ENCODE data around the gene PARD3. TPM values are rescaled to one million over a fixed set of nuclear protein-coding genes. Genes with fewer than 3 reads are reported as not detected.

The PARD3 gene
- total RNA-seq, 1 experiment from 2014 or later: 51.8 TPM

DNA sequence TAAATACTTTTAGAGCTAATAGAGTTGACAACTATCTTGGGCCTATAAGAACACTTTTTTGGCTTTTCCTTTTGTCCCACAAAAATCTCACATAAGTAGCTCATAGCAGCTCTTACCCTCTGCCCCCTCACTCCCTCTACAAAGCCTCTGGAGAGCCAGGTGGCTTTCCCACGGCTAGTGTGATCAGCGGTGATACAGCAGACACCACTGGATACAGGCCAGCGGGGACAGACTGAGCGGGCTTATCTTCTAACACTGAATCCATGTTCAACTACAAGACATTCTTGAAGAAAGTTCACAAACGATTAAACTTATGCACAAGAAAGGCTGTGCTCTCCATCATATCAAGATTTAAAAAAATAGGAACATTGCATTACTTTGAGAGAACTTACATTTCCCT is 377.2 kb downstream of the PARD3 start:
- ChIA-PET CTCF (no interaction called here), POLR2A (no interaction called here)
- ATAC-seq (peak; percentile 69), DNase-seq (ENCODE audit: low spot score) (no peak)
- Mint-ChIP-seq H3K36me3 (no peaks in the 10 kb centered on the region), H3K4me1 (peaks cover 41% of the 10 kb centered on the region), H3K4me3 (no peak overlapping the region), H3K9me3 (no peaks in the 10 kb centered on the region), H3K27me3 (ENCODE audit: low read depth) (no peaks in the 10 kb centered on the region), H3K27ac (no peak overlapping the region)
- TF ChIP-seq ZNF263 (CRISPR knock-in tag; IDR thresholded peaks at IDR 0.05; ENCODE audit: low read depth) (no peak), GTF2I (CRISPR knock-in tag; conservative IDR thresholded peaks at IDR 0.05) (no peak), ZNF138 (CRISPR knock-in tag; conservative IDR thresholded peaks at IDR 0.05) (no peak), SOX15 (CRISPR knock-in tag; IDR thresholded peaks at IDR 0.05) (no peak)
- TF ChIP-seq, protein P1, sequence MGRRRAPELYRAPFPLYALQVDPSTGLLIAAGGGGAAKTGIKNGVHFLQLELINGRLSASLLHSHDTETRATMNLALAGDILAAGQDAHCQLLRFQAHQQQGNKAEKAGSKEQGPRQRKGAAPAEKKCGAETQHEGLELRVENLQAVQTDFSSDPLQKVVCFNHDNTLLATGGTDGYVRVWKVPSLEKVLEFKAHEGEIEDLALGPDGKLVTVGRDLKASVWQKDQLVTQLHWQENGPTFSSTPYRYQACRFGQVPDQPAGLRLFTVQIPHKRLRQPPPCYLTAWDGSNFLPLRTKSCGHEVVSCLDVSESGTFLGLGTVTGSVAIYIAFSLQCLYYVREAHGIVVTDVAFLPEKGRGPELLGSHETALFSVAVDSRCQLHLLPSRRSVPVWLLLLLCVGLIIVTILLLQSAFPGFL (CRISPR knock-in tag; IDR thresholded peaks at IDR 0.05; ENCODE audit: borderline replicate concordance): no peak
- TF ChIP-seq, protein P2, sequence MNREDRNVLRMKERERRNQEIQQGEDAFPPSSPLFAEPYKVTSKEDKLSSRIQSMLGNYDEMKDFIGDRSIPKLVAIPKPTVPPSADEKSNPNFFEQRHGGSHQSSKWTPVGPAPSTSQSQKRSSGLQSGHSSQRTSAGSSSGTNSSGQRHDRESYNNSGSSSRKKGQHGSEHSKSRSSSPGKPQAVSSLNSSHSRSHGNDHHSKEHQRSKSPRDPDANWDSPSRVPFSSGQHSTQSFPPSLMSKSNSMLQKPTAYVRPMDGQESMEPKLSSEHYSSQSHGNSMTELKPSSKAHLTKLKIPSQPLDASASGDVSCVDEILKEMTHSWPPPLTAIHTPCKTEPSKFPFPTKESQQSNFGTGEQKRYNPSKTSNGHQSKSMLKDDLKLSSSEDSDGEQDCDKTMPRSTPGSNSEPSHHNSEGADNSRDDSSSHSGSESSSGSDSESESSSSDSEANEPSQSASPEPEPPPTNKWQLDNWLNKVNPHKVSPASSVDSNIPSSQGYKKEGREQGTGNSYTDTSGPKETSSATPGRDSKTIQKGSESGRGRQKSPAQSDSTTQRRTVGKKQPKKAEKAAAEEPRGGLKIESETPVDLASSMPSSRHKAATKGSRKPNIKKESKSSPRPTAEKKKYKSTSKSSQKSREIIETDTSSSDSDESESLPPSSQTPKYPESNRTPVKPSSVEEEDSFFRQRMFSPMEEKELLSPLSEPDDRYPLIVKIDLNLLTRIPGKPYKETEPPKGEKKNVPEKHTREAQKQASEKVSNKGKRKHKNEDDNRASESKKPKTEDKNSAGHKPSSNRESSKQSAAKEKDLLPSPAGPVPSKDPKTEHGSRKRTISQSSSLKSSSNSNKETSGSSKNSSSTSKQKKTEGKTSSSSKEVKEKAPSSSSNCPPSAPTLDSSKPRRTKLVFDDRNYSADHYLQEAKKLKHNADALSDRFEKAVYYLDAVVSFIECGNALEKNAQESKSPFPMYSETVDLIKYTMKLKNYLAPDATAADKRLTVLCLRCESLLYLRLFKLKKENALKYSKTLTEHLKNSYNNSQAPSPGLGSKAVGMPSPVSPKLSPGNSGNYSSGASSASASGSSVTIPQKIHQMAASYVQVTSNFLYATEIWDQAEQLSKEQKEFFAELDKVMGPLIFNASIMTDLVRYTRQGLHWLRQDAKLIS (CRISPR knock-in tag; IDR thresholded peaks at IDR 0.05; ENCODE audit: borderline replicate concordance): no peak
- TF ChIP-seq, protein P3, sequence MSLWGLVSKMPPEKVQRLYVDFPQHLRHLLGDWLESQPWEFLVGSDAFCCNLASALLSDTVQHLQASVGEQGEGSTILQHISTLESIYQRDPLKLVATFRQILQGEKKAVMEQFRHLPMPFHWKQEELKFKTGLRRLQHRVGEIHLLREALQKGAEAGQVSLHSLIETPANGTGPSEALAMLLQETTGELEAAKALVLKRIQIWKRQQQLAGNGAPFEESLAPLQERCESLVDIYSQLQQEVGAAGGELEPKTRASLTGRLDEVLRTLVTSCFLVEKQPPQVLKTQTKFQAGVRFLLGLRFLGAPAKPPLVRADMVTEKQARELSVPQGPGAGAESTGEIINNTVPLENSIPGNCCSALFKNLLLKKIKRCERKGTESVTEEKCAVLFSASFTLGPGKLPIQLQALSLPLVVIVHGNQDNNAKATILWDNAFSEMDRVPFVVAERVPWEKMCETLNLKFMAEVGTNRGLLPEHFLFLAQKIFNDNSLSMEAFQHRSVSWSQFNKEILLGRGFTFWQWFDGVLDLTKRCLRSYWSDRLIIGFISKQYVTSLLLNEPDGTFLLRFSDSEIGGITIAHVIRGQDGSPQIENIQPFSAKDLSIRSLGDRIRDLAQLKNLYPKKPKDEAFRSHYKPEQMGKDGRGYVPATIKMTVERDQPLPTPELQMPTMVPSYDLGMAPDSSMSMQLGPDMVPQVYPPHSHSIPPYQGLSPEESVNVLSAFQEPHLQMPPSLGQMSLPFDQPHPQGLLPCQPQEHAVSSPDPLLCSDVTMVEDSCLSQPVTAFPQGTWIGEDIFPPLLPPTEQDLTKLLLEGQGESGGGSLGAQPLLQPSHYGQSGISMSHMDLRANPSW (CRISPR knock-in tag; conservative IDR thresholded peaks at IDR 0.05; ENCODE audit: low read depth): no peak
- TF ChIP-seq, protein P4, sequence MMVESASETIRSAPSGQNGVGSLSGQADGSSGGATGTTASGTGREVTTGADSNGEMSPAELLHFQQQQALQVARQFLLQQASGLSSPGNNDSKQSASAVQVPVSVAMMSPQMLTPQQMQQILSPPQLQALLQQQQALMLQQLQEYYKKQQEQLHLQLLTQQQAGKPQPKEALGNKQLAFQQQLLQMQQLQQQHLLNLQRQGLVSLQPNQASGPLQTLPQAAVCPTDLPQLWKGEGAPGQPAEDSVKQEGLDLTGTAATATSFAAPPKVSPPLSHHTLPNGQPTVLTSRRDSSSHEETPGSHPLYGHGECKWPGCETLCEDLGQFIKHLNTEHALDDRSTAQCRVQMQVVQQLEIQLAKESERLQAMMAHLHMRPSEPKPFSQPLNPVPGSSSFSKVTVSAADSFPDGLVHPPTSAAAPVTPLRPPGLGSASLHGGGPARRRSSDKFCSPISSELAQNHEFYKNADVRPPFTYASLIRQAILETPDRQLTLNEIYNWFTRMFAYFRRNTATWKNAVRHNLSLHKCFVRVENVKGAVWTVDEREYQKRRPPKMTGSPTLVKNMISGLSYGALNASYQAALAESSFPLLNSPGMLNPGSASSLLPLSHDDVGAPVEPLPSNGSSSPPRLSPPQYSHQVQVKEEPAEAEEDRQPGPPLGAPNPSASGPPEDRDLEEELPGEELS (CRISPR knock-in tag; IDR thresholded peaks at IDR 0.05): no peak

DNA sequence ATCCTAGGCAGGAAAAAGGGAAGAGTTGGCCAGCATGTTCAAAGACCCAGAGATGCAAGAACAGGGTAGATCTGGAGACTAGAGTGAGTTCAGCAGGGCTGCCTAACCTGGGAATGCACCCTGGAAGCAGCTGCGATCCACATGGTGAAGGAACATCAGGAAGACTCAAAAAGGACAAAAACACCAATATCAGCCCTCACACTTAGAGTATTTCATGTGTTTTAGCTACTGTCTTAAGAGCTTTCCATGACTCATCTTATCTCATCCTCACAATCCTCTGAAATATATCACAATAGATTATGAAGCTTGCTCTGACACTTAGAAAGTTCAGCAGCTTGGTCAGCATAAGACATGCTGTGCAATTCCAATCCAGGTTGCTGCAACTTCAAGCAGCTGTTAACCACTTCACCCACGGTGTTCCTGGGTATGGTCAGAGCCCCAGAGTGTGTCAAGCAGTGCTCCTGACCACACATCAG is 380.9 kb downstream of the PARD3 start:
- H3K9me3 Mint-ChIP-seq: no peaks in the 10 kb centered on the region
- peaks cover 61% of the 10 kb centered on the region for H3K4me1 Mint-ChIP-seq
- DNase-seq (ENCODE audit: low spot score) (no peak), ATAC-seq (no peak)
- ChIA-PET CTCF (interaction anchor here (1.2 kb wide), 1 partner anchor 204 kb away, joined by 4 read pairs; no protein-coding TSS in a partner anchor), POLR2A (no interaction called here)
- H3K27me3 Mint-ChIP-seq (ENCODE audit: low read depth): no peaks in the 10 kb centered on the region
- H3K36me3 Mint-ChIP-seq: no peaks in the 10 kb centered on the region; the same call in 1 of the 2 replicates
- H3K27ac Mint-ChIP-seq: peak overlapping the region; percentile 29
- H3K4me3 Mint-ChIP-seq: no peak overlapping the region
- TF ChIP-seq, protein P5, sequence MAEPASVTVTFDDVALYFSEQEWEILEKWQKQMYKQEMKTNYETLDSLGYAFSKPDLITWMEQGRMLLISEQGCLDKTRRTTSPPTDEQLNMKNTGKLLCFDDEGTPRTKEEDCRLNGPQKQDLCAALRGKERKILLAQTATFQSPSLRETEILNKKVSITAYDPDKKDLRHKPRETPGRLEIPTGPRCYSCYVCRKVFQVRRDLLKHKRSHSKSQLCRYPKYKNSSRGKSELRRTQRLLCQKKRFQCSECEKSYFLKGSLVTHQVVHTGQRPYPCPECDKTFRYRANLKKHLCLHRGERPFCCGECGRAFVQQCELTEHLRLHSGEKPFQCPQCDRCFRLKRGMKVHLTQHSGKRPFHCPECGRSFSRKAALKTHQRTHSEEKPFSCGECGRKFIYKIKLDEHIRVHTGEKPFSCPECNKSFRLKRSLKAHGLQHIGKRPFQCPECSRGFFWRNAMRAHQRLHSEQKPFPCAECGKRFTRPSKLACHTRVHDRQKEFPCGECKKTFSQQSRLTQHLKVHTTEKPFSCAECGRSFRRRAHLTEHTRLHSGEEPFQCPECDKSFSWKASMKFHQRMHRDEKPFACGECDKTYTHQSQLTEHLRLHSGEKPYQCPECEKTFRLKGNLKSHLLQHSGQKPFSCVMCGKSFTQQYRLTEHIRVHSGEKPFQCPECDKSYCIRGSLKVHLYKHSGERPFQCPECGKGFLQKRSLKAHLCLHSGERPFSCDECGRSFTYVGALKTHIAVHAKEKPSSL (CRISPR knock-in tag; conservative IDR thresholded peaks at IDR 0.05): no peak
- TF ChIP-seq, protein P6, sequence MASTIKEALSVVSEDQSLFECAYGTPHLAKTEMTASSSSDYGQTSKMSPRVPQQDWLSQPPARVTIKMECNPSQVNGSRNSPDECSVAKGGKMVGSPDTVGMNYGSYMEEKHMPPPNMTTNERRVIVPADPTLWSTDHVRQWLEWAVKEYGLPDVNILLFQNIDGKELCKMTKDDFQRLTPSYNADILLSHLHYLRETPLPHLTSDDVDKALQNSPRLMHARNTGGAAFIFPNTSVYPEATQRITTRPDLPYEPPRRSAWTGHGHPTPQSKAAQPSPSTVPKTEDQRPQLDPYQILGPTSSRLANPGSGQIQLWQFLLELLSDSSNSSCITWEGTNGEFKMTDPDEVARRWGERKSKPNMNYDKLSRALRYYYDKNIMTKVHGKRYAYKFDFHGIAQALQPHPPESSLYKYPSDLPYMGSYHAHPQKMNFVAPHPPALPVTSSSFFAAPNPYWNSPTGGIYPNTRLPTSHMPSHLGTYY (CRISPR knock-in tag; IDR thresholded peaks at IDR 0.05): no peak
- TF ChIP-seq ZNF423 (CRISPR knock-in tag; IDR thresholded peaks at IDR 0.05): no peak
- TF ChIP-seq, protein P7, sequence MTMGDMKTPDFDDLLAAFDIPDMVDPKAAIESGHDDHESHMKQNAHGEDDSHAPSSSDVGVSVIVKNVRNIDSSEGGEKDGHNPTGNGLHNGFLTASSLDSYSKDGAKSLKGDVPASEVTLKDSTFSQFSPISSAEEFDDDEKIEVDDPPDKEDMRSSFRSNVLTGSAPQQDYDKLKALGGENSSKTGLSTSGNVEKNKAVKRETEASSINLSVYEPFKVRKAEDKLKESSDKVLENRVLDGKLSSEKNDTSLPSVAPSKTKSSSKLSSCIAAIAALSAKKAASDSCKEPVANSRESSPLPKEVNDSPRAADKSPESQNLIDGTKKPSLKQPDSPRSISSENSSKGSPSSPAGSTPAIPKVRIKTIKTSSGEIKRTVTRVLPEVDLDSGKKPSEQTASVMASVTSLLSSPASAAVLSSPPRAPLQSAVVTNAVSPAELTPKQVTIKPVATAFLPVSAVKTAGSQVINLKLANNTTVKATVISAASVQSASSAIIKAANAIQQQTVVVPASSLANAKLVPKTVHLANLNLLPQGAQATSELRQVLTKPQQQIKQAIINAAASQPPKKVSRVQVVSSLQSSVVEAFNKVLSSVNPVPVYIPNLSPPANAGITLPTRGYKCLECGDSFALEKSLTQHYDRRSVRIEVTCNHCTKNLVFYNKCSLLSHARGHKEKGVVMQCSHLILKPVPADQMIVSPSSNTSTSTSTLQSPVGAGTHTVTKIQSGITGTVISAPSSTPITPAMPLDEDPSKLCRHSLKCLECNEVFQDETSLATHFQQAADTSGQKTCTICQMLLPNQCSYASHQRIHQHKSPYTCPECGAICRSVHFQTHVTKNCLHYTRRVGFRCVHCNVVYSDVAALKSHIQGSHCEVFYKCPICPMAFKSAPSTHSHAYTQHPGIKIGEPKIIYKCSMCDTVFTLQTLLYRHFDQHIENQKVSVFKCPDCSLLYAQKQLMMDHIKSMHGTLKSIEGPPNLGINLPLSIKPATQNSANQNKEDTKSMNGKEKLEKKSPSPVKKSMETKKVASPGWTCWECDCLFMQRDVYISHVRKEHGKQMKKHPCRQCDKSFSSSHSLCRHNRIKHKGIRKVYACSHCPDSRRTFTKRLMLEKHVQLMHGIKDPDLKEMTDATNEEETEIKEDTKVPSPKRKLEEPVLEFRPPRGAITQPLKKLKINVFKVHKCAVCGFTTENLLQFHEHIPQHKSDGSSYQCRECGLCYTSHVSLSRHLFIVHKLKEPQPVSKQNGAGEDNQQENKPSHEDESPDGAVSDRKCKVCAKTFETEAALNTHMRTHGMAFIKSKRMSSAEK (CRISPR knock-in tag; IDR thresholded peaks at IDR 0.05; ENCODE audit: borderline replicate concordance): no peak
- TF ChIP-seq FOXK1 (CRISPR knock-in tag; IDR thresholded peaks at IDR 0.05): no peak
- TF ChIP-seq, protein P8, sequence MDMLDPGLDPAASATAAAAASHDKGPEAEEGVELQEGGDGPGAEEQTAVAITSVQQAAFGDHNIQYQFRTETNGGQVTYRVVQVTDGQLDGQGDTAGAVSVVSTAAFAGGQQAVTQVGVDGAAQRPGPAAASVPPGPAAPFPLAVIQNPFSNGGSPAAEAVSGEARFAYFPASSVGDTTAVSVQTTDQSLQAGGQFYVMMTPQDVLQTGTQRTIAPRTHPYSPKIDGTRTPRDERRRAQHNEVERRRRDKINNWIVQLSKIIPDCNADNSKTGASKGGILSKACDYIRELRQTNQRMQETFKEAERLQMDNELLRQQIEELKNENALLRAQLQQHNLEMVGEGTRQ (CRISPR knock-in tag; IDR thresholded peaks at IDR 0.05): no peak
- TF ChIP-seq GTF2I (CRISPR knock-in tag; conservative IDR thresholded peaks at IDR 0.05): no peak
- TF ChIP-seq FOXP1 (CRISPR knock-in tag; IDR thresholded peaks at IDR 0.05; ENCODE audit: borderline replicate concordance): no peak
